Astrocyte of the cerebellum (primary cell): ENCODE results near the gene TAF4.

Experiments used
- DNase-seq: peaks from one replicate; pipeline ENCODE4 v3.0.0-alpha.2; 2011; ENCODE audit warnings: low read depth
- H3K4me3 ChIP-seq: 2 replicates; pipeline ENCODE4 v1.5.1; 2011; ENCODE audit warnings: mild to moderate bottlenecking, low read depth, low read length, moderate library complexity
- CTCF ChIP-seq: IDR thresholded peaks from 2 replicates; pipeline ENCODE4 v1.5.1; 2012; ENCODE audit warnings: low read length, low read depth, moderate library complexity, mild to moderate bottlenecking; ENCODE audit errors: missing control alignments
- in situ Hi-C: cut with HindIII; loops from 2 replicates; pipeline ENCODE4 v1.10.0; 2017; ENCODE audit warnings: low sequenced_read_pairs

Gene TAF4

DNA sequence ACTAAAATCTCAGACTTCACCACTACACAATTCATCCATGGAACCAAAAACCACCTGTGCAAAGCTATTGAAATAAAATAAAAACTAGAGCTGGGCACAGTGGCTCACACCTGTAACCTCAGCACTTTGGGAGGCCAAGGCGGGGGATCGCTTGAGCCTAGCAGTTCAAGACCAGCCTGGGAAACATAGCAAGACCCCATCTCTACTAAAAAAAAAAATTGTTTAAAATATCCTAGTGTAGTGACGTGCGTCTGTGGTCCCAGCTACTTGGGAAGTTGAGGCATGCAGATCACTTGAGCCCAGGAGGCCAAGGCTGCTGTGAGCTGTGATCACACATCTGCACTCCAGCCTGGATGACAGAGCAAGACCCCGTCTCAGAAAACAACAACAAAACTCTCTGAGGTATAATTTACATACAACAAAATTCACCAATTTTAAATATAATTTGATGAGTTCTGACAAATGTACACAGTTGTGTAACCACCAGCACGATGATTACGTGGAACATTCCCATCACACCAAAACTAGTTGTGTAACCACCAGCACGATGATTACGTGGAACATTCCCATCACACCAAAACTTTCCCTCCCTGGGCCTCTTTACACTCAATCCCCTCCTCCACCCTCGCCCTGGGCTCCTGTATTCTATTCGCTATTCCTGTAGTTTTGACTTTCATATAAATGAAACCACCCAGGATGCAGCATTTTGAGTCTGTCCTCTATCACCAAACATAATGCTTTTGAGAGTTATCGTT, 107.5 kb downstream of the TAF4 start:
- TF ChIP-seq CTCF = no peak
- in situ Hi-C loops = no loop called here
- H3K4me3 ChIP-seq = no peak overlapping the region
- no peak for DNase-seq

GRCh38 chr20:61956396-61957342, 109.0 kb downstream of the TAF4 start:
- in situ Hi-C loops = no loop called here
- DNase-seq = no peak
- no peak for TF ChIP-seq CTCF
- no peak overlapping the region for H3K4me3 ChIP-seq

GRCh38 chr20:61955668-61956395, 109.8 kb downstream of the TAF4 start:
- in situ Hi-C loops = no loop called here
- no peak for DNase-seq
- no peak for TF ChIP-seq CTCF
- no peak overlapping the region for H3K4me3 ChIP-seq

DNA sequence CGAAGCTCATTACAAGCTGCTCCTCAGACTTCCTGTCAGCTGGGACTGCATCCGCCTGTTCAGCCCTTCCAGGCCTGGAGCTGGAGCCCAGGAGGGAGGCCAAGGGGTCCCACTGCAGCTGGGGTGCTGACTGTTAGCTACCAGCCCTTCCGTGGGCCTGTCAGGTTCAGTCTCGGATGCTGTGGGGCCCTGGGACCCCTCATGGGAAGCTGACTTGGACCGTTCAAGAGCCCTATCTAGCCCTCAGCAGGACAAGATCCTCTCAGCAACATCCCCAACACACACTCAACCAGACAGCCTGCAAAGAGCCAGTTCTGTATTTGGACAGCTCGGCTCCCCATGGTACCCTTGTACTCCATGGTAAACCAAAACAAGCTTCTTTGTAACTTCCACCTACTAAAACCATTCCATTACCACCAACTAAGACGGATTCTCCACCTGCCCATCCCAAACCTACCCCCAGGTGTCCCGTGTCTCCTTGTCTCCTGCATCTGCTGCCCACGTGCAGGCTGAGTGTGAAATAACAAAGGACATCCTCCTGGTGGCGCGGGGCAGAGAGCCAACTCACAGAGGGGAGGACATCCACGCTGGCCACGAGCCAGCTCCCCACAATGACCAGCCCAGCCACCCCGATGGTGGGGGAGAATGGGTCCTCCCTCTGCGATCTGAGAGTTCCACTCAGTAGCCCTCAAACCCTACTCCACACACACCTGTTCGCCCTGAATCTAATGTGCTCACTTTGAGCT, 111.2 kb downstream of the TAF4 start:
- in situ Hi-C loops = no loop called here
- no peak for DNase-seq
- no peak for TF ChIP-seq CTCF
- H3K4me3 ChIP-seq = no peak overlapping the region

DNA sequence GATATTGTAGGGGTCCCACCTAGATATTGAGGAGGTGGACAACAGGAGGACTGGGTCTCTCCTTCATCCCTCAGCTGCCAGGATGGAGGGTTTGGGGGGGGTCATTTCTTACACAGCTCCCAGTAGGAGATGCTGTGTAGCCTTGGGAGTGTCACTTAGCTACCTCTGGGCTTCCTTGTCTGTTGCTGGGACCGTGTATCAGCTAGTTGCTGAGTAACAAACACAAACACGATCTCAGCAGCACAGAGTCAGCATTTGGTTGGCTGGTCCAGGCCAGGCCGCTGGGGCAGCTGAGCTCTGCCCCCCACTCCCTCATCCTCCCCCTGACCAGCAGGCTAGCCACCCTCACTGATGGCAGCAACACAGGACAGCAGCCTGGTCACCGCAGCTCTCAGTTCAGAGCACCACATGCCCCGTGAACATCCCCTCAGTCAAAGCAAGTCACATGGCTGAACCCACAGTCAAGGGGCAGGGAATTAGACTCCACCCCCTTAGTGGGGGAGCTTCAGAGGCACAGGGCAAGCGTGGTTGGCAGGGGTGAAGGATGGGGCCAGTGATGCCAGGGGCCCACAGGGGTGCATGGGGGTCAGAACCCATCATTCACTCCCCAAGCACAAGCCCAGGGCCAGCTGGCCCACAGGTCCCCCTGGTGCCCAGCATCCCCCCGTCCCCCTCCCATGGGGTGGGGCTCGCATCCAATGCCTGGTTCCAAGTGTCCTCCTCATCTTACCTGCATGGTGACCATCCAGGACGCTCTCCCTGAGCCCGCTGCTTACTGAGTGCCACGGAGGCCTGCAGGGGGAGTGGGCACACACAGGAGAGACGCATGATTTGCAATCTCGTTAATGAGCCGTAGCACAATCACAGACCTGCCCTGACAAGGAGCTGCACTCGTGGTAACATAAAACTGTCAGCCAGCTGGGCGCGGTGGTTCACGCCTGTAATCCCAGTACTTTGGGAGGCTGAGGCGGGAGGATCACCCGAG, 112.4 kb downstream of the TAF4 start:
- no peak for DNase-seq
- TF ChIP-seq CTCF = no peak
- H3K4me3 ChIP-seq = no peak overlapping the region
- in situ Hi-C loops = no loop called here
